Left renal pelvis (tissue), 4 donors: ENCODE data around the gene SH3TC1. TPM values are rescaled to one million over a fixed set of nuclear protein-coding genes. Genes with fewer than 3 reads are reported as not detected.

ENCODE experiments used
- DNase-seq, 4 donors: peaks; one replicate each; pipeline ENCODE4 v3.0.0-alpha.2; 2013; ENCODE audit warnings: low read depth in 4 of 4, low spot score in 3 of 4
- polyA plus RNA-seq, 4 donors: library from polyadenylated mRNA; unstranded; fragments of 120-200 nt; gene quantifications; one replicate each; pipeline ENCODE4 v1.2.1, GENCODE V29; 2013; ENCODE audit not compliant: insufficient read length in 4 of 4

SH3TC1 gene
- polyA plus RNA-seq, 4 donors, result 5.3 to 28.7 (median 22.9) TPM

- no peak for DNase-seq
Measured at GRCh38 chr4:8227771-8228318, 28.8 kb downstream of the SH3TC1 start.

GRCh38 chr4:8228319-8229250 lies 29.5 kb downstream of the SH3TC1 start:
- no peak for DNase-seq

GRCh38 chr4:8229331-8229975 lies 30.4 kb downstream of the SH3TC1 start:
- no peak for DNase-seq

- DNase-seq, result no peak
Measured at GRCh38 chr4:8230033-8230432, 30.9 kb downstream of the SH3TC1 start.

DNA sequence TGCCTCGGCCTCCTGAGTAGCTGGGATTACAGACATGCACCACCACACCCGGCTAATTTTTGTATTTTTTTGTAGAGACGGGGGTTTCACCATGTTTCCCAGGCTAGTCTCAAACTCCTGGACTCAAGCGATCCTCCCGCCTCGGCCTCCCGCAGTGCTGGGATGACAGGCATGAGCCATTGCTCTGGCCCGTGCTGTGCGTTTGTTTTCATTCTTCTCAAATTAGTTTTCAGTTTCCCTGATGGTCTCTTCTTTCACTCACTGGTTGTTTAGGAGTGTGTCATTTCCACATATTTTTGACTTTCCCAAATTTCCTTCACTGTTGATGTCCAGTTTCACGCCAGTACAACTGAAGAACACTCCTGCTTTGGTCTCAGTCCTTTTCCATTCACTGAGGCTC lies 31.8 kb downstream of the SH3TC1 start:
- no peak for DNase-seq

- no peak for DNase-seq
Measured at GRCh38 chr4:8231551-8232049, 32.5 kb downstream of the SH3TC1 start.

DNA sequence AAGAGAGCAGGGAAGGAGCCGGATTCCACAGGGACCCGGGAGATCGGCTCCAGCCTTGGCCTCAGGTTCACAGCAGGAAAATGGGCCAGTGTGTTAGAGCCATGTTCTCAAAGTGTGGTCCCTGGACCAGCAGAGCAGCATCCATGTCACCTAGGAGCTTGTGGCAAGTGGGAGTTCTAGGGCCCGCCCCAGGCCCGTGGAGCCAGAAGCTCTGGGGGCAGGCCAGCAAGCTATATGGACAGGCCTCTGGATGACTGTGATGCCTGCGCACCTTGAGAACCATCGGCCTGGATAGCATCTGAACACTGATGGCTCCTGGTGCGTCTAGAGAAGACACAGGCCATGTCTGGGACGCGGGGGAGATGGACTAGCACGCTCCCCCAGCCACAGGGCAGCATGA lies 33.7 kb downstream of the SH3TC1 start:
- DNase-seq, result no peak

DNA sequence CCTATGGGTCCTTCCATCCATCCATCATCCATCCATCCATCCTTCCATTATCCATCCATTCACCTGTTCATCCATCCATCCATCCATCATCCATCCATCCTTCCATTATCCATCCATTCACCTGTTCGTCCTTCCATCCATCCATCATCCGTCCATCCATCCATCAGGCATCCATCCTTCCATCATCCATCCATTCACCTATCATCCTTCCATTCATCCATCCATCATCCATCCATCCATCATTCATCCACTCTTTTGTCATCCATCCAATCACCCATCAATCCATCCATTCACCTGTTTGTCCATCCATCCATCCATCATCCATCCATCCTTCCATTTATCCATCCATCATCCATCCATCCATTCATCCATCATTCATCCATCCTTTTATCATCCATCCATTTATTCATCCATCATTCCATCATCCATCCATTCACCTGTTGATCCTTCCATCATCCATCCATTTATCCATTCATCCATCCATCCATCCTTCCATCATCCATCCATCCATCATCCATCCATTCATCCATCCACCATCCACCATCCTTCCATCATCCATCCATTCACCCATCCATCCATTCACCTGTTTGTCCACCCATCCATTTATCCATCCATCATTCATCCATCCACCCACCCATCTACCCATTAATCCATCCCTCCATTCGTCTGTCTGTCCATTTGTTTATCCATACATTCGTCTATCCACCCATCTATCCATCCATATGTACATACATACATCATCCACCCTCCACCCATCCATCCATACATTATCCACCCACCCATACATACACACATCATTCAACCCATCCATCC lies 34.8 kb downstream of the SH3TC1 start:
- no peak for DNase-seq

DNA sequence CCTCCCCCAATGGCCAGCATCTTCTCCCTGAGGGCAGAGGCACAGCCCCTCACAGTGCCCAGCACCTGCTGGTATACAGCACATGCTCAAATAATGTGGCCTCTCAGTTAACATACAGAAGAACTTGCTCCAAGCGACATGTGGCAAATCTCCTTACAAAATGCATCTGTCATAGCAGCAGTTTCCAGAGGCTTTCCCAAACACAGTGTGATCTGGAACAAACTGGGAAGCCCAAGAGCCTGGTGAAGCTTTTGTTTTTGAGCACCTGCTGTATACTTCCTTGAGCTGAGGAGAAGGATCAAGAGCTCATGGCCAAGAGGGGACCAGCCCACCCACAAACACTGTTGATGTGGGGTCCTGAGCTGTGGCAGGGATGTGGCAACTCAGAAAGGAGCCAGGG lies 35.6 kb downstream of the SH3TC1 start:
- DNase-seq, result no peak

GRCh38 chr4:8235224-8235623 lies 36.1 kb downstream of the SH3TC1 start:
- DNase-seq, result no peak

- no peak for DNase-seq
Measured at GRCh38 chr4:8235686-8236085, 36.6 kb downstream of the SH3TC1 start.

GRCh38 chr4:8236106-8236919 lies 37.2 kb downstream of the SH3TC1 start:
- DNase-seq, result no peak

DNA sequence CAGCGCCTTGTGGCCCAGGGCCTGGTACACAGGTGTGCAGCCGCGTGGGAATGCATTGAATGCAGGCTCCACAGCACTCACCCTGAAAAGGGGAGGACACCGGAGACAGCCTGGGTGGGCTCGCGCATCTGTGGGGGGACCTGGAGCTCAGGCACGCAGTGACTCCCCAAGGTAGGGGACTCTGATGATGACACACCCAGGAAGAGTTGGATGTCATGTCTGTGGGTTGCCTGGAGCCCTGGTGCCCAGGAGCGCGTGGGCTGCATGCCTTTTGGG lies 37.8 kb downstream of the SH3TC1 start:
- DNase-seq, result no peak

- DNase-seq, result no peak
Measured at GRCh38 chr4:8237256-8237989, 38.3 kb downstream of the SH3TC1 start.

GRCh38 chr4:8238036-8238511 lies 39.0 kb downstream of the SH3TC1 start:
- DNase-seq, result no peak

DNA sequence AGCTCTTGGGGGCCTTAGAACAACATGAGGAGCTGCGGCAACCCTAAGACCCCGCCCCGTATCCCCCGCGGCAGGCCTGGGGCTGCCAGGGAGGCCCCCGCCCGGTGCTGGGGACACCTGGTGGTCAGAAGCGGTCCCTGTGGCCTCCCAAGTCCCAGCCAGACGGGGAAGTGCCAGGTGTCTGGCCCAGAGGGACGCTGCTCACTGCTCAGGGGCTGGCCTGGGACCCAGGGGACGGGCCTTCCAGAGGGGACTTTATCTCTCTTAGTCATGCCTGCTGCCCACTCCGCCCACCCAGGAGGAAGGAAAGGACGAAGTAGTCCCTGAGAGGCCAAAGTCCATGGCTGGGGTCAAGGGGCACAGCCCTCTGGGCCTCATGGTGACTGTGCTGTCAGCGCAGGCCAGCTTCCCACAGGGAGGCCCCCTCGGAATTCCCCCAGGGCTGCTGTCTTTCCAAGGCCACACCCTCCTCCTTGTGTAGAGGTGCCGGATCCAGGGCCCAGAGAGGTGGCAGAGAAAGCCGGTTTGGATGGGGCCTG lies 39.5 kb downstream of the SH3TC1 start:
- no peak for DNase-seq

DNA sequence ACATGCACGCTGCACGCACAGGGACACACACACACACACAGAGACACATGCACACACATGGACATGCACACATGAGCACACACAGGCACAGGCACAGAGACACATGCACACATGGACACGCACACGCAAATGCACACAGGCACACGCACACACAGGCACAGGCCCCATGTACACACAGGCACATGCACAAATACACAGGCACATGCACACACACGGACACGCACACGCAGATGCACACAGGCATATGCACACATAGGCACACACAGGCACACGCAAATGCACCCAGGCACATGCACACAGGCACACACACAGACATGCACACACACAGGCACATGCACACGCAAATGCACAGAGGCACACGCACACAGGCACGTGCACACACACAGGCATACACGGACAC lies 40.1 kb downstream of the SH3TC1 start:
- no peak for DNase-seq

GRCh38 chr4:8239661-8240060 lies 40.6 kb downstream of the SH3TC1 start:
- no peak for DNase-seq
